HCT116 (cell line): ENCODE measurements around the gene PDLIM3.

Experiments used
- CTCF ChIP-seq, 3 experiments: fragments of 200-600 bp in 1 of 3; sonication (generic) in 1 of 3; IDR thresholded peaks in 2 of 3; conservative IDR thresholded peaks in 1 of 3; 2 replicates each; pipeline ENCODE4 v1.5.1; 2012 to 2017; ENCODE audit warnings: low read depth in 2 of 3, low read length in 2 of 3, antibody characterized with exemption in 1 of 3, borderline replicate concordance in 1 of 3, control low read depth in 1 of 3, mild to moderate bottlenecking in 1 of 3, mixed read lengths in 1 of 3, mixed run types in 1 of 3, moderate library complexity in 1 of 3; ENCODE audit not compliant: insufficient read depth in 1 of 3
- POLR2A ChIP-seq: IDR thresholded peaks from 2 replicates; pipeline ENCODE4 v1.7.0; 2011; ENCODE audit warnings: borderline replicate concordance; ENCODE audit not compliant: insufficient read depth, insufficient read length; ENCODE audit errors: extremely low read depth

DNA sequence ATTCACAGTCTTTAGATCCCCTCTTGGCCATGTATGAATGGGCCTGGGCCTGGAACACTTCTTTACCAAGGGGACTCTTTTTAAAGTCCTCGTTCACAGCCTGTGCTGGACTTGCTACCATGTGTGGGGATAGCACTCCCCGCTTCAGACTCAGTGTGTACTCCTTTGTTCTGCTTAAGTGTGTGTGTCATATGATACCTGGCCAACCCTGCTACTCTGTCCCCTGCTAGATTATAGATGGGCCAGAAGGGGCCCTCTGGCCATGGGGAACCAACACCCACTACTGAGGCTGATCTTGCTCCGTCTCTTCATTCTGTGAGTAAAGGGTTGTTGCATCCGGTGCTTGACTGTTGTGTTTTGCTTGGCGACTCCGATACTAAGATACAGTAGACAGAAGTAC, 71.8 kb downstream of the PDLIM3 start:
- TF ChIP-seq CTCF (IDR thresholded peaks at IDR 0.05 in 2 of 3, conservative IDR thresholded peaks at IDR 0.05 in 1 of 3; ENCODE audit: borderline replicate concordance in 1 of 3, insufficient read depth in 1 of 3, low read depth in 2 of 3, low read length in 2 of 3) (no peak), POLR2A (no peak)
